Subcutaneous adipose tissue (tissue), 4 donors: ENCODE data around the gene CROCC. TPM values are rescaled to one million over a fixed set of nuclear protein-coding genes. Genes with fewer than 3 reads are reported as not detected.

Source experiments
- small RNA-seq: library from RNA; depleted of rRNA; stranded (forward); fragments of <200 nt; gene quantifications from one replicate; pipeline ENCODE3, GENCODE V24; 2016
- total RNA-seq, 4 donors: library from RNA; depleted of rRNA; stranded (reverse); fragments of >200 nt; gene quantifications; one replicate each; pipeline ENCODE4 v1.1.0, GENCODE V29; 2016

The CROCC gene
- total RNA-seq, 4 donors from 2014 or later: 7.7 to 32.4 (median 14.8) TPM

Small RNA genes lying within 50 kb of the gene (small RNA-seq; reads per million reads assigned to genes)
- gene RNU1-2 (not detected), gene RNU1-5P (not detected)

Other genes starting within 250 kb of the CROCC start
- under 1 TPM; under 0.01 TPM for gene RNU1-4, start 181.4 kb upstream of the CROCC start, total RNA-seq
- gene RNU1-2, start 26.0 kb upstream of the CROCC start, total RNA-seq: under 1 TPM; under 0.01 TPM
- gene MFAP2, start 58.7 kb downstream of the CROCC start, total RNA-seq: 10 to 100 TPM in 3 of 4 donors, 1 to 10 TPM in 1; 9.0 to 28.6 (median 15.0) TPM
- gene ATP13A2, start 90.0 kb downstream of the CROCC start, total RNA-seq: 10 to 100 TPM; 14.8 to 33.0 (median 22.5) TPM
- gene SDHB, start 132.1 kb downstream of the CROCC start, total RNA-seq: 100 to 1,000 TPM; 105 to 138 (median 121) TPM
- gene PADI2, start 197.5 kb downstream of the CROCC start, total RNA-seq: 1 to 10 TPM in 1 of 4 donors, under 1 TPM in 3; 0.19 to 2.9 (median 0.60) TPM